Measurements from ENCODE around the gene NBAS.
"Not testable (repeated sequence)": the region's sequence is repeated elsewhere in the genome, so short reads cannot be mapped to it uniquely, and the experiment has no call there.

GRCh38 chr2:15210542-15210941, 350.6 kb downstream of the NBAS start:
- TF ChIP-seq POLR2A, CTCF (IDR thresholded peaks at IDR 0.05): not testable (repeated sequence)

Data from esophagus squamous epithelium (tissue), 4 donors.